Adrenal gland (tissue), 5 donors: ENCODE measurements around the gene CETN3.

ENCODE experiments used
- POLR2A ChIP-seq, 2 donors: fragments of 450-650 bp; IDR thresholded peaks; one replicate each; pipeline ENCODE4 v1.6.1; 2017; ENCODE audit warnings: antibody characterized with exemption in 2 of 2, mild to moderate bottlenecking in 2 of 2, moderate library complexity in 1 of 2
- TF ChIP-seq, protein P1 (sequence below), 6 experiments: fragments of 450-650 bp in 4 of 6; fragments of 200-600 bp in 2 of 6; sonication (generic) in 1 of 6; IDR thresholded peaks; 1 replicate in 5 of 6; 2 replicates in 1 of 6; pipeline versions ENCODE4 v1.5.1 to v1.8.0; 2016 to 2021; ENCODE audit warnings: antibody characterized with exemption in 6 of 6, mild to moderate bottlenecking in 2 of 6, moderate library complexity in 1 of 6
- donor health status: DM: no; HTN: no; CAD: no.

DNA sequence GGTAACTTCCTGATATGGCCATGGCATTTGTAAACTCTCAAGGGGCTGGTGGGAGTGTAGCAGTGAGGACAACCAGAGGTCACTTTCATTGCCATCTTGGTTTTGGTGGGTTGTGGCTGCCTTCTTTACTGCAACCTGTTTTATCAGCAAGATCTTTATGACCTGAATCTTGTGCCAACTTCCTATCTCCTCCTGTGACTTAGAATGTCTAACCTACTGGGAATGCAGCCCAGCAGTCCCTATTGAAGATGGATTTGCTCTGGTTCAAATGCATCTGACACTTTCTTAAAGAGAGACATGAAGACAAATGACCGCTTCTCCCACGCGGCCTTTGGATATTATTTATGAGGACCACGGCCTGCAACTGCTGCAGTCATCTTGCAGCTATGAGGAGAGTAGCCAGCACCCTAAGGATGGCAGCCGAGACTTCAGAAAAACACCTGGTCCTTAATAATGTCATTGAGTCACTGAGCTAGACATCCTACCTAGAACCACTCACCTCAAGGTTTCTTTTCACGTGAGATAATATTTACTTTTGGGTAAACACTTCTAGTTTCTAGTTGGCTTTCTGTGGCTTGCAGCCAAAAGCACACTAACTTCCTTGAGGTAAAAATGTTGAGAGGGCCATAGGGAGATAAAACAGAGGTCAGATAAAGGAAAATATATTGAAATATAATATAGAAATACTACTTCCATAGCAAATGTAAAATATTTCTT is 28.2 kb downstream of the CETN3 start:
- TF ChIP-seq, protein P1, sequence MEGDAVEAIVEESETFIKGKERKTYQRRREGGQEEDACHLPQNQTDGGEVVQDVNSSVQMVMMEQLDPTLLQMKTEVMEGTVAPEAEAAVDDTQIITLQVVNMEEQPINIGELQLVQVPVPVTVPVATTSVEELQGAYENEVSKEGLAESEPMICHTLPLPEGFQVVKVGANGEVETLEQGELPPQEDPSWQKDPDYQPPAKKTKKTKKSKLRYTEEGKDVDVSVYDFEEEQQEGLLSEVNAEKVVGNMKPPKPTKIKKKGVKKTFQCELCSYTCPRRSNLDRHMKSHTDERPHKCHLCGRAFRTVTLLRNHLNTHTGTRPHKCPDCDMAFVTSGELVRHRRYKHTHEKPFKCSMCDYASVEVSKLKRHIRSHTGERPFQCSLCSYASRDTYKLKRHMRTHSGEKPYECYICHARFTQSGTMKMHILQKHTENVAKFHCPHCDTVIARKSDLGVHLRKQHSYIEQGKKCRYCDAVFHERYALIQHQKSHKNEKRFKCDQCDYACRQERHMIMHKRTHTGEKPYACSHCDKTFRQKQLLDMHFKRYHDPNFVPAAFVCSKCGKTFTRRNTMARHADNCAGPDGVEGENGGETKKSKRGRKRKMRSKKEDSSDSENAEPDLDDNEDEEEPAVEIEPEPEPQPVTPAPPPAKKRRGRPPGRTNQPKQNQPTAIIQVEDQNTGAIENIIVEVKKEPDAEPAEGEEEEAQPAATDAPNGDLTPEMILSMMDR (IDR thresholded peaks at IDR 0.05), result no peak
- TF ChIP-seq POLR2A (IDR thresholded peaks at IDR 0.05), result no peak
